NCI-H2227 treated with DMSO at 0.1 percent for 48 hours (cell line): Measurements from ENCODE around the gene NSMF.
A peak's percentile ranks its signal among the peaks of the same experiment; 100 is the strongest.

Experiments
- DNase-seq: peaks from one replicate; lab custom pipeline; 2025; lab: John Stamatoyannopoulos, UW

NSMF gene

GRCh38 chr9:137459152-137459600 lies at the start of gene NSMF:
TSS of gene NSMF (minus strand) at chr9:137459334. CDS start at chr9:137459102, 232 bp downstream.
- DNase-seq: peak; percentile 81

- no peak for DNase-seq
Observed at GRCh38 chr9:137506702-137507171, 47.6 kb upstream of the NSMF start.

DNA sequence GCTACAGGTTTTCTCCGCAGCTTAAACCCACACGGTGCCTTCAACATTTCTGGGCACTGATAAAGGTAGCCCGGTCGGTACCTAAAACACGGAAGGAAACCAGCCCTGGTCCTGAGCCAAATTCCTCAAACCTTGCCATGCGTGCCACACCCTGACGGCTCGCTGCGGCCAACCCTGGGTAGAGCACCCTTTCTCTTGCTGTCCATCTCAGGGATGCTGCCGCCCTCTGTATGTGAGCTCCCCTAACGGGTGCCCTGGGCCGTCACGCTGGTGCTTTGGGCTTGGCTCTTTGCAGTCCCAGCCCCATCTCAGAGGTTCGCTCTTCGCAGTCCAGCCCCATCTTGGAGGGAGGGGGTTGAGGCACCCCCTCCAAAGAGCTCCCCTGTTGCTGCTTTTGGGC lies 47.1 kb upstream of the NSMF start:
- DNase-seq: no peak

DNA sequence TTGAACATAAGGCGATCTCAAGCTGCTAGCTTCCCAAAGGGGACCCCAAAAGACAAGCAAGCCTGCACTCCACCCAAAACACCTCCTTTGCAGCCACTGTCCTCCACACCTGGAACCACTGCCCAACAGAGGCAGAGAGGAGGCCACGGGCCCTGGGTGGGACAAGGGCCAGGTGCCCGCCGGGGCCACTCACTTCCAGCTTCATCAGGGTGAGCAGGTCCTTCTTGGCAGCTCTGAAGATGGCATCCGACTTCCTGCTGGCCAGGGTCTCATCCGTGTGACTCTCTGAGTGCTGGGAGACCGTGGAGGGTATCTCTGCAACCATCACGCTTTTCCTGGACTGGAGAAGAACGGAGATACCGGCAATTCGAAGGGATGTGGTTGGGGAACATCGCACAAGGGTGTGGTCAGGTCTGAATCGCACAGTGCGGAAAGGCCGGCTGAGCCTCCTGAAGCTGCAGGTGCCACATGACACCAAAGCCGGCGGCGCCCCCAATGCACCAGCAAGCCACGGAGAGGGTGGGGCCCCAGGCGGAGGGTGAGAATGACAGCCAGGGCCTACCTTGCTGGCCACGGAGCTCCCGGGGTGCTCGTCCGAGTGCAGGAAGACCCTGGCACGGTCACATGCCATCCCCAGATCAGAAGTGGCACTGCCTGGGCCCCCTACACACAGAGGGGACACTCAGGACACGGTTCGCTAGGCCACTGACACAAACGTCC lies 46.4 kb upstream of the NSMF start:
- no peak for DNase-seq

GRCh38 chr9:137504432-137504777 lies 45.3 kb upstream of the NSMF start:
- DNase-seq: no peak

- no peak for DNase-seq
Observed at GRCh38 chr9:137502008-137502911, 43.1 kb upstream of the NSMF start.

- DNase-seq: no peak
Observed at GRCh38 chr9:137501457-137501856, 42.3 kb upstream of the NSMF start.

GRCh38 chr9:137500666-137501397 lies 41.7 kb upstream of the NSMF start:
- no peak for DNase-seq

- no peak for DNase-seq
Observed at GRCh38 chr9:137499858-137500661, 40.9 kb upstream of the NSMF start.

GRCh38 chr9:137499416-137499815 lies 40.3 kb upstream of the NSMF start:
- no peak for DNase-seq

- DNase-seq: no peak
Observed at GRCh38 chr9:137498720-137499150, 39.6 kb upstream of the NSMF start.

- DNase-seq: no peak
Observed at GRCh38 chr9:137497921-137498719, 39.0 kb upstream of the NSMF start.

DNA sequence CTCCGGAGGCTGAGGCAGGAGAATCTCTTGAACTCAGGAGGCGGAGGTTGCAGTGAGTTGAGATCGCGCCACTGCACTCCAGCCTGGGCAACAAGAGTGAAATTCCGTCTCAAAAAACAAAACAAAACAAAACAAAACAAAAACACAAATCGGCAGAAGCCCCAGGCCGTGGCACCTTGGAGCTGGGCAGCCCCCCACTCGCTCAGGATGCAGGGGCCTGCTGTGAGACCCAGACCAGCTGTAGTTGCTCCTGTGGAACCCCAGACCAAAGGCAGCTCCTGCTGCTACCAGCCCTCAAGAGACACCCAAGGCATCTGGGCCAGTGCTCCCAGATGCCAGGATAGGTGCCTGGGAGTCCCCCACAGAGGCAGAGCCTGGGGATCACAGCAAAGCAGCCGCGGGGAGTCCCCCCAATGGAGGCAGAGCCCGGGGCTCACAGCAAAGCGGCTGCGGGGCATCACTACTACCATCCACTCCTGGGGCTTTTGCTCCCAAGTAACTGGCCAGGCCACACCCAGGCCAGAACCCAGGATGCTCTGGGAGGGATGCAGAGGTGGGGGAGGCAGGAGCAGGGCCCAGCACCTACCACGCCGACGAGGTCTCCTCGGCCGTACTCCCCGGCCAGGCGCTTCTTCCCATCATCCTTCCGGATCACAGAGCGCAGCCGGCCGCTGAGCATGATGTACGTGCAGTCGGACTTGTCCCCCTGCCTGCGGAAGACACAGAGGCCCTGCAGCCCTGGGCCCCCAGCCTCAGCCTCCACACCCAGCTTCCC lies 37.7 kb upstream of the NSMF start:
- no peak for DNase-seq

DNA sequence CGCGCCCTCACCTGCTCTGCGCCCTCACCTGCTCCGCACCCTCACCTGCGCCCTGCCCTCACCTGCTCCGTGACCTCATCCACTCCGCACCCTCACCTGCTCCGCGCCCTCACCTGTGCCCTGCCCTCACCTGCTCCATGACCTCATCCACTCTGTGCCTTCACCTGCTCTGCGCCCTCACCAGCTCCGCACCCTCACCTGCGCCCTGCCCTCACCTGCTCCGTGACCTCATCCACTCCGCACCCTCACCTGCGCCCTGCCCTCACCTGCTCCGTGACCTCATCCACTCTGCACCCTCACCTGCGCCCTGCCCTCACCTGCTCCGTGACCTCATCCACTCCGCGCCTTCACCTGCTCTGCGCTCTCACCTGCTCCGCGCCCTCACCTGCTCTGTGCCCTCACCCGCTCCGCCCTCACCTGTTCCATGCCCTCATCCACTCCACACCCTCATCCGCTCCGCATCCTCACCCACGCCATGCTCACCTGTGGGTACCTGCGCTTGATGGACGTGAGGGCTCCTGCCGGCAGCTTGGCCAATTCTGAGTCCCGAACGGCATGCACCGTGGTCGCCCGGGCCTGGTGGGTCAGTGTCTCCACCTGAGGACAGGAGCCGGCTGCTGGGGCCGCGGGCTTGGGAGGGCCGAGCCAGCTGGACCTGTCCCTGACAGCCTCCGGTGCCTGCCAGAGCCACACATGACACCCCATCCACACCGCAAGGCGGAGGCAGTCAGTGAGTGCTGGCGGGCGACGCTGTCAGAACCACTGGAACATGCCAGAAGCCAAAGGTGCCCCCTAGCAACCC lies 35.6 kb upstream of the NSMF start:
- DNase-seq: no peak

DNA sequence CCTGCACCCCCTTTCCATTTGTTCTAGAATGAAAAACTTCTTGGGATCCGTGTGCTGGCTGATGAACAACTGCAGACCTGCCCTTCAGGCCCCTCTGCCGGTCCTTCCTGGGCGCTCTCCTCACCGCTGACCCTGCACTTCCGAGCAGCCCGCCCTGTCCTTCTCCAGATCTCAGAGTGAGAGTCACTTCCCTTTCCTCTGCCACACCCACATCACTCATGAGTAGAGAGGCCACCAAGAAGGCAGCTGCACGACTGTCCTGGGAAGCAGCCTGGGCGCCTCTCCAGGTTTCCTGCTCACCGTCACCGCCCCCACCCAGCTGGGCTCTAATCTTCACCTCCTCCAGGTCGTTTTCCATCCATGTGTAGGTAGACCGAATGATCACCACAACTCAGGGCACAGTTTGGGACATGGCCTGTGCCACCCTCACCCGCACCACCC lies 35.0 kb upstream of the NSMF start:
- DNase-seq: no peak

- no peak for DNase-seq
Observed at GRCh38 chr9:137493364-137494103, 34.4 kb upstream of the NSMF start.

- no peak for DNase-seq
Observed at GRCh38 chr9:137492464-137493363, 33.6 kb upstream of the NSMF start.
